ENCODE measurements around the gene PROP1.

GRCh38 chr5:177997846-177998245 lies 1.8 kb upstream of the PROP1 start:
- no peak for TF ChIP-seq POLR2A (IDR thresholded peaks at IDR 0.05)
- TF ChIP-seq CTCF (IDR thresholded peaks at IDR 0.05) = no peak
